ENCODE measurements around the gene CLDN10.
"Not testable (repeated sequence)": the region's sequence is repeated elsewhere in the genome, so short reads cannot be mapped to it uniquely, and the experiment has no call there.

The CLDN10 gene, protein sequence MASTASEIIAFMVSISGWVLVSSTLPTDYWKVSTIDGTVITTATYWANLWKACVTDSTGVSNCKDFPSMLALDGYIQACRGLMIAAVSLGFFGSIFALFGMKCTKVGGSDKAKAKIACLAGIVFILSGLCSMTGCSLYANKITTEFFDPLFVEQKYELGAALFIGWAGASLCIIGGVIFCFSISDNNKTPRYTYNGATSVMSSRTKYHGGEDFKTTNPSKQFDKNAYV

DNA sequence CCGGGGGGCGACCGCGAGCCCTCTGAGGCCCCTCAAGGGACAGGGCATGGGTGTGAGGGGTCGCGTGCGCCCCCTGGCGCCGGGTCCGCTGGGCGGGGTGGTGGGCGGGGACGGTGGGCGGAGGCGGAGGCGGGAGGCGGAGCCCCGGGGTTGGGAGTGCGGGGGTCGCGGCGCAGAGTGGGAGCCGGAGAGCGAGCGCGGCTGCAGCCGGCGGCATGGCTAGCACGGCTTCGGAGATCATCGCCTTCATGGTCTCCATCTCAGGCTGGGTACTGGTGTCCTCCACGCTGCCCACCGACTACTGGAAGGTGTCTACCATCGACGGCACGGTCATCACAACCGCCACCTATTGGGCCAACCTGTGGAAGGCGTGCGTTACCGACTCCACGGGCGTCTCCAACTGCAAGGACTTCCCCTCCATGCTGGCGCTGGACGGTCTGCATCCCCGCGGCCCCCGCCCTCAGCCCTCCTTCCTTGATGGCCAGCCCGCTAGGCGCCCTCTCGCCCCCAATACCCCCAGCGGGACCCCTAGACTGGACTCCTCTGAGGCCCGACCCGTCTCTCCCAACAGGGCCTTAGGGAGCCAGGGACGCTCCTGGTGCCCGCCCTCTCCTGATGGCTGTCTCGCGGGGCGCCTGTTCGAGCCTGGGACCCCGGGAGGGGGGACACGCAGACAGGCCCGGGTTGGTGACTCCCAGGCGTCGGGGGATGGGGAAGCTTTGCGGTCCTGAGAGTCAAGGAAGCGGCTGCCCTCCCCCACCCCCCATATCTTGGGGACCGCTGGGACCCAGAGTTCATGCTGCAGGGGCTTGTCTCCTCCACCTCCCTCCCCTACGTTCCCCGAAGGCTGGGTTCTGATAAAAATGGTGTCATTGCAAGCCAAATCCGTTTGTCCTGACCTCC lies at the start of gene CLDN10:
CLDN10 (plus strand) TSS at position 182 of the 903 bp plus-strand sequence; CDS start at position 216, 34 bp downstream.
- no peak for DNase-seq (ENCODE audit: low read depth)

DNA sequence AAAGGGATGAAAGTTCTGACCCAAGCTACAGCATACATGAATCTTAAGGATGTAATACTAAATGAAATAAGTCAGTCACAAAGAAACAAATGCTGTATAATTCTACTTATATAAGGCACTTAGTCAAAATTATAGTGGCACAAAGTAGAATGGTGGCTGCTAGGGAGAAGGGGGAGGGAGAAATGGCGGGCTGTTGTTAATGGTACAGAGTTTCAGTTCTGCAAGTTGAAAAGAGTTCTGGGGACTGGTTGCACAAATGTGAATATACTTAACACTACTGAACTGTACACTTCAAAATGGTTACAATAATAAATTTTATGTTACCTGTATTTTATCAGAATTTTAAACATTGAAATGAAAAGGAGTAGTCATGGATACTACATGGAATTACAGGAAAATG lies 48.9 kb upstream of the CLDN10 start:
- no peak for DNase-seq (ENCODE audit: low read depth)

DNA sequence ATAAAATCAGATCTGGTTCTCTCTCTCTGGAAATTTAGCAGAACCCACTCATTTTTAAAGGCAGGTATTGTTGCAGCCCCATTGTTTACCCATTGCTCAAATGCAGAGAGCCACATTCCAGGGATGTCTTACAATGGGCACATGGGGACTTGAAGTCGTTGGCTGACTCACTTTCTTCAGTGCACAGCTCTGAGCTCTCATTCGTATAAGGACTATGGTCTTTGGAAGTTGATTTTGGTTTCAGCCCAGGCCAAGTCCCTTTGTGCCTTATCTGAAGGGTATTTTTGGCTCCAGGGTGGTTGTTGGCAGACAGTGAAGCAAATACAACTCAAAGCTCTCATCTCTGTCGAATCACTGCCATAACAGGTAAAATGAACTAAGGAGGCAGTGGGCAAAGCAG lies 47.3 kb upstream of the CLDN10 start:
- no peak for DNase-seq (ENCODE audit: low read depth)

DNA sequence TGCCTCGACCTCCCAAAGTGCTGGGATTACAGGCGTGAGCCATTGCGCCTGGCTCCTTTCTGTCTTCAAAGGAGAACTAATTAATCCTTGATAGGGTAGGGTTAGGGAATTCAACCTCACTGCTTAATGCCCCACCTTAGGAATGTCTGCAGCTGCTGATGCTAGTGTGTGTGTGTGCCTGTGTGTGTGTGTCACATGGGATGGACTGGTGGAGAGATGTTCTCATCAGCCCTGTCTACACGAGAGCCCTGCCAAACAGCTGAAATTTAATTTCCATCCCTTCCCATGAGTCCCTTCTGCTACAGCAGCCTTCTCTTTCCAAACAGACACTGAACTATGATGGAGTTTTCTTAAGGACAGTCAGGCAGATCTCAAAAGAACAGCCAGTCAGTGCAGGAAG lies 46.5 kb upstream of the CLDN10 start:
- DNase-seq (ENCODE audit: low read depth), result no peak

DNA sequence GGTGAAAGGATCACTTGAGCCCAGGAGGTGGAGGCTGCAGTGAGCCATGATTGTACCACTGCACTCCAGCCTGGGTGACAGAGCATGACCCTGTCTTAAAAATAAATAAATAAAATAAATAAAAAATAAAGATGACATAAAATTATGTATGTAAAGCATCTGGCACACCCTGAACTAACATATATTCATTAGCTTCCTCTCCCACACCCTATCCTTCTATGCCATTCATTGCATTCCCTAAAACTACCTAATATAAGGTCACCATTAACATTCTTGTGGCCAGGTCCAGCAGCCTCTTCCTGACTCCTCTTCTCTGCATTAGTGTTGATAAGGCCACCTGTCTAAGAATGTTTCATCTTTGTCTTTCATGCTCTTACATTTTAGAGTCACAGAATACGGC lies 44.5 kb upstream of the CLDN10 start:
- DNase-seq (ENCODE audit: low read depth), result no peak

DNA sequence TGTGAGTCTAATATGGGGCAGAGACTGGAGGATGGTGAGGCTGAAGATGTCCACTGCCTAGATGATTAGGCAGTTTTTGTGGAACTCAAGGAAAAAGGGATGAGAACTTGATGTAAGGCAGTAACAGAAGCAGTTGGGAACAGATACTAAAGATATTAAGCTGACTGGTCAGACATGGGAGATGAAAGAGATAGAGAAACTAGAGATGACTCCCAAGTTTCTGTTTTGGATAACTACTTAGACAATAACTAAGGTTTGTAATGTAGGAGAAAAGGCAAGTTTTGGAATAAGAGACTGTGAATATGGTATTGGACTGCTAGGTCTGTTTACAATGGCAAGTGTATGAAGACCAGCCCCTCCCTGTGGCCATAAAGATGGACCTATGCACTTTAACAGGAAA lies 43.5 kb upstream of the CLDN10 start:
- DNase-seq (ENCODE audit: low read depth), result no peak

DNA sequence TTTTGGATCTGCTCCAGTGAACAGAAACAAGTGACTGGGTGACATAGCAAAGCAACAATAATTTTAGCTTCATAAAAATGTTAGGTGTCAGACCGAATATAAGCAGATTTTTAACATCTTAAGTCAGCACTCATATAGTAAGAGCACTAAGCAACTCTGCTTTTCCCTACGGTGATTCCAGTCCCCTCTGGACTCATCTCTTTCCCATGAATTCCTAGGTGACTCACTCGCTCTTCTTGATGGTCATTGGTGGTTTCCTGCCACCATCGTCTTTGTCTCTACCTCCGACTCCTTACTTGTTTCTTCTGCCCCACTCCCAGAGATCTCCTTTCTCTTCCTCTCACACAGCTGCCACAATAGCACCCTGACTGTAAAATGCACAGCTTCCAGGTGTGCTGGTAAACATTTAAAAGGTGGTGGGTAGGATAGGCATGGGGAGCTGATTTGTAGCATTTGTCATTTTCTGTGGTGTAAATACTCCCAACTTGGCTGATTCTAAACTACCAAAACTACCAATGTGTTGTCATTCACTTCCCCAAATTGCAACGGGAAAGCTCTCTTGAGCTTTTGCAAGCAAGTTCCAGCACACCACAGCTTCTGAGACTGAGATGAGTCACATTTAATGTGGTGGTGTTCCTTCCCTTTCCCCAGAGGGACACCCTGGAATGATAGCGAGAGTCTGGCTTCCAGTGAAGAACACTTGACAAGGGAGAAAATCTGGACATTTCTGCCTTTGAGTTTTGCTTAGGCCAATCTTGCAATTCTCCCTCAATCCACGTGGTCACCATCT lies 42.8 kb upstream of the CLDN10 start:
- DNase-seq (ENCODE audit: low read depth), result no peak

DNA sequence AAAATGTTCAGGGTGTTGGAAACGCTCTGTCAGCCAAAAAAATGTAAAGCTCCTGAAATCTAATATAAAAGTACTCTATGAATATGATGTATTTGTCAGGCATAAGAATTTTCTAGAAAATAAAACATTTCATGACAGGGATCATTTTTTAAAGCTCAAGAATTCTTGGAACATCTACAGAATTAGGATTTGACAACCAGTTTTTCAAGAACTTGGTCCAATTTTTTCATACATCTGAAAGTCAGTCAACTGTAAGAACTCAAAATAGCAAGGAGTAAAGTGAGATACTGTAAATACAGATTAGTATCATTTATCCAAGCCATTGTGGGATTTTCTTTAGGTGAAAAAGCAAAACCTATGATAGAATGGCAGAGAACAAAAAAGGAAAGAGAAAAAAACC lies 41.6 kb upstream of the CLDN10 start:
- DNase-seq (ENCODE audit: low read depth), result no peak

DNA sequence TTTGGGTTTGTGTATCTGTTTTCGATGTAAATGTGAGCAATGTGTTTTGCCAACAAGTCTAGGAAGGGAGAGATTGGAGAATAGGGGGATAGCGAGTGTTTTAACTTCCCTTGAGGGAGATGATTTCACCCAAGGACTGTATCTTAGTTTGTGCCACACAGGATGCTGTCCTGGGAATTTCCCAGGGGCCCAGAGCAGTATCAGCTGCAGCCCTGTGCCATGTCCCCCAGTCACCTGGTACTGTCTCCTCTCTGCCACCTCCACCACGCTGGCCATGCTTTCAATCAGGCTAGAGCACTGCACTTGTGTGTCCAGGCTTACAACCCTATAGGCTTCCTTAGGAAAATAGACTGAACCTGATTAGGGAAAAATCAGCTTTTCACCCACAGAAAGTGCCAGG lies 40.1 kb upstream of the CLDN10 start:
- no peak for DNase-seq (ENCODE audit: low read depth)

DNA sequence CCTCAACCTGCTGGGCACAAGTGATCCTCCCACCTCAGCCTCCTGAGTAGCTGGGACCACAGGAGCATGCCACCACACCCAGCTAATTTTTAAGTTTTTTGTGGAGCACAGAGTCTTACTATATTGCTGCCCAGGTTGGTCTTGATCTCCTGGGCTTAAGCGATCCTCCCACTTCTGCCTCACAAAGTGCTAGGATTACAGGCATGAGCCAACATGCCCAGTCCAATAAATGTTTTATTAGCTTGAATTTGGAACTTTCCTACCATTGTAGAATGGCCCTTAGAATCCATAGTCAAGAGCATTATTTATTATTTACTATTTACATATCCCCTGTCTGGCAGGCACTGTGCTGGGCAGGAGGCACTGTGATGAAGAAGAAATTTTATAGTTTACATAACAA lies 39.6 kb upstream of the CLDN10 start:
- DNase-seq (ENCODE audit: low read depth), result no peak

DNA sequence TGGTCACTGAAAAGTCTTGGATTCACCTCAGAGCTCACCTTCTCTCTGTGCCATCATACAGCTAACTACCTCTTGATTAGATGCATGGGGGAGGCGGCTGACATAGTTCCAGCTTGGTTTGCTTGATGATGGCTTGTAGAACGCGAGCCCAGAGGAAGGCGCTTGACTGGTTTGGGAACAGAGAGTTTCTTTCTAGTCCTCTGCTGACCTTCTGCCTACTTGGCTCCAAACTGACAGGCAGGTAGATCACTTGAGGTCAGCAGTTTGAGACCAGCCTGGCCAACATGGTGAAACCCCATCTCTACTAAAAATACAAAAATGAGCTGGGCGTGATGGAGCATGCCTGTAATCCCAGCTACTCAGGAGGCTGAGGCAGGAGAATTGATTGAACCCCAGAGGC lies 36.9 kb upstream of the CLDN10 start:
- DNase-seq (ENCODE audit: low read depth), result not testable (repeated sequence)

DNA sequence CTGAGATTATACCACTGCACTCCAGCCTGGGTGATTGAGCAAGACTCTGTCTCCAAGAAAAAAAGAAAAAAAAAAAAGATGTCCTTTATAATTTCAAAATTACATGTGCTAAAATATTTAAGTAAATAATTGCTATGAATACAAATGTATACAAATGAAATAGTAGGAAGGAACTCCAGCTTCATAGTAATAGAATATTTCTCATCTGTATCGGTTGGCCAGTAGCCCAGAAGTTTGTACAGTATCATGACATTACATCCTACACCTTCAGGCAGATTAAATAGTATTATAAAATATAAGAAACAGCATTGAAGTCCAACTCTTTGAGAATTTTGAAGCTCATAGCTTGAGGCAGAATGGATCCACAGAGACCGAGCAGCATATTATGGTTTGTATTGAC lies 36.5 kb upstream of the CLDN10 start:
- DNase-seq (ENCODE audit: low read depth), result no peak

DNA sequence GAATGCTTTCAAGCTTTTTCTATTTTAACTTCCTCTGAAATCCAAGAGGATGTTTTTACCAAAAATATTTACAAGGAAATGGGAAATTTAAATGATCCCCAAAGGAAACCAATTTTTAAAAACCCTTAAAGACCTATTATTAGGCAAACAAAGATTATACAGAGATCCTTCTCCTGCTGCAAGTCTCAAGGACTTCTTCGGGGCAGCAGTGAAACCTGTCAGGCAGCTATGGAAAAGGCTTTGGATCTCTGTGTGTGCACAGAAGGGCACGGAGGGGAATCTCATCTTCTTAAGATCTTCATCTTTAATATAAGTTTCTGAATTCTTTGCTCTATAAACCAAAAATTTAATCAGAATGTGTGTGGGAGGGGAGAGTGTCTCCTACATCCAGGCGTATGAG lies 36.0 kb upstream of the CLDN10 start:
- no peak for DNase-seq (ENCODE audit: low read depth)

DNA sequence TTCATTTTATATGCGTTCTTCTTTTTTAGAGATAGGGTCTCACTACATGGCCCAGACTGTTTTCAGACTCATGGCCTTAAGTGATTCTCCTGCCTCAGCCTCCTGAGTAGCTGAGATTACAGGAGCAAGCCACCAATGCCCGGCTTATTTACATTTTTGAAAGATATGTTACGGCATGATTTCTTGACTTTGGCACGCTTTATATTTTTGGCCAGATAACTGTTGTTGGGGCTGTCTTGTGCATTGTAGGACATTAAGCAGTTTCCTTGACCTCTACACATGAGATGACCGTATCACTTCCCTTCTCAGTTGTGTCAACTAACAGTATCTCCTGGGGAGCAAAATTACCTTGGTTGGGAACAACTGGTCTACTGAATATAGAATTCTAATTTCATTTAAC lies 28.9 kb upstream of the CLDN10 start:
- DNase-seq (ENCODE audit: low read depth), result no peak

DNA sequence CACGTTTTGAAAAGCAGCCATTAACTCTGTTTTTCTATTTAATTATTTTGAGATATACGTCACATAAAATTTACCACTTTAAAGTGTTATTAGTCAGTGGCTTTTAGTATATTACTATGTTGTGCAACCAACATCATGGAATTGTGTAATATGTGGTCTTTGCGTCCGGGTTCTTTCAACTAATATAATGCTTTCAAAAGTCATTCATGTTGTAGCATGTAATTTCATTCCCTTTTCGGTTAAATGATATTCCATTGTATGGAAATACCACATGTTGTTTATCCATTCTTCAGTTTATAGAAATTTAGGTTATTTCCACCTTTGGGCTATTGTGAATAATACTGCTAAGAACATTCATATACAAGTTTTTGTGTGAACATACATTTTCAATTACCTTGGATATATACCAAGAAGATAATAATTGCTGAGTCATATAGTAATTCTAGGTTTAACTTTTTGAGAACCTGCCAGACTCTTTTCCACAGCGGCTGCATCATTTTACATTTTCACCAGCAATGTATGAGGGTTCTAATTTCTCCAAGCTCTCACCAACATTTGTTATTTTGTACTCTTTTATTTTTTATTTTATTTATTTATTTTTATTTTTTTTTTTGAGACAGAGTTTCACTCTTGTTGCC lies 28.1 kb upstream of the CLDN10 start:
- DNase-seq (ENCODE audit: low read depth), result no peak

DNA sequence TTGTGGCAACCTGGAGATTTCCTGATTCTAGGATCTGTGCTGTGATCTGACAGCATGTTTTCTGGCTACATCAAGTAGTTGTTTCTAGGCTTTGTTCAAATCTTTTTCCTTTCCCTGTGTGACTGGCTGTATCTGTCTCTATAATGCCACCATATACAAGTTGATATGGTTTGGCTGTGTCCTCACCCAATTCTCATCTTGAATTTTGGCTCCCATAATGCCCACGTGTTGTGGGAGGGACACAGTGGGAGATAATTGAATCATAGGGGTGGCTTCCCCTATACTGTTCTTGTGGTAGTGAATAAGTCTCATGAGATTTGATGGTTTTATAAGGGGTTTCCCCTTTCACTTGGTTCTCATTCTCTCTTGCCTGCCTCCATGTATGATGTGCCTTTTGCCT lies 24.6 kb upstream of the CLDN10 start:
- no peak for DNase-seq (ENCODE audit: low read depth)

DNA sequence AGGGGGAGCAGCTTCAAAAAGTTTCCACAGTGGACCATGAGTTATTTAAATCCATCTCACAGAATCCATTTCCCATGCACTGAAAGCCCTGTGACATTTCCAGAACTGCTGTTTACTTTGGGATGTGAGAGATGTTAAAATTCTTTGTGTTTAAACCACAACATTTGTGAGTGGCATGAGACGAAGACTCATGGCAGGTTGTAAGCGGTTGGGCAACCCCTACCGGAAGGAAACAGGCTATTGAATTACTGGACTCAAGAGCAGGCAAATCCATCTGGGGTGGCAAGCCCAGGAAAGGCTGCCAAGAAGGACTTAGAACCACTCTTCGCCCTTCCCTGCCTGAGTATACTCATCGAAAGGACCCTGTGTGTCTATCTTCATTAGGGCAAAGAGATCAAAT lies 22.3 kb upstream of the CLDN10 start:
- no peak for DNase-seq (ENCODE audit: low read depth)

DNA sequence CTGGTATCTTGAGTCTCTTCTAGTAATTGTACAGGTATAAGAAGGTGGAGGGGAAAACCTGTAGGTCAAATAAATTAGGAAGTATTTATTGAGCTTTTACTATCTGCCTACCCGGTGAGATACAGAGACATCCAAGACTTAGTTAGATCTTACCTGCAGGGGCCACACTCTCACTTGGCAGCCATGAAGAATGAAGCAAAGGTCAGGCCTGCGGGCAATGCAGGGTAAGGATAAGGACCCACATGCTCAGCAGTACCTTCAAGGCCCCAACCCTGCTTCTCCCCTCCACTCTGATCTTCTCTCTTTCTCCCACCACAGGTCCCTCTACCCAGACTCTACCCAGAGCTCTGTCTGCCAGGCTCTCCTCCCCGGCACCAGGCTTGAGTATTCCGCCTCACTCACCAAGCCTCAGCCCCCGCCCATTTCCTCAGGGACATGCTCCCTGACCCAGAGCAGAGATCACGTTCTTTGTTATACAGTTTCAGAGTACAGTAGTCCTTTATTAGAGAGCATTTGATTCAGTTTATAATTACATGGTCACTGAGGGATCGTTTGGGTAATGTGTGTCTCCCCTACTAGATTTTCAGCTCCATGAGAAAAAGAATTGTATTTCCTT lies 18.9 kb upstream of the CLDN10 start:
- no peak for DNase-seq (ENCODE audit: low read depth)

DNA sequence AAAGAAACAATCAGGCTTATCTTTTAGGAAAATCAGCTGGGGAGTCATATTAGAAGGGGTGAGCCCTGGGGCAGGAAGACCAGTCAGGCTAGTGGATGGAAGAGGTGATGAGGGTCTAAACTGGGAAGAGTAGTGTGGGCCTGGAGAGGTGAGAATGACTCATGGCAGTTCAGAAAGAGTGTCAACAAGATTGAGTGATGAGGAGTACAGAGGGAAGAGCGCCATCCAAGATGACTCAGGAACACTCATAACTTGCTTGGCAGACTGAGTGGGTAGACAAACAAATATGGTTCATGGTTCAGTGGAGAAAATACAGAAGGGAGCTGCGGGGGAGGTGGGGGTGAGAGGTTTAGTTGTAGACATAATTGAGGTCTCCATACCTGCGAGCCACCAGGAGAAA lies 17.3 kb upstream of the CLDN10 start:
- DNase-seq (ENCODE audit: low read depth), result no peak

DNA sequence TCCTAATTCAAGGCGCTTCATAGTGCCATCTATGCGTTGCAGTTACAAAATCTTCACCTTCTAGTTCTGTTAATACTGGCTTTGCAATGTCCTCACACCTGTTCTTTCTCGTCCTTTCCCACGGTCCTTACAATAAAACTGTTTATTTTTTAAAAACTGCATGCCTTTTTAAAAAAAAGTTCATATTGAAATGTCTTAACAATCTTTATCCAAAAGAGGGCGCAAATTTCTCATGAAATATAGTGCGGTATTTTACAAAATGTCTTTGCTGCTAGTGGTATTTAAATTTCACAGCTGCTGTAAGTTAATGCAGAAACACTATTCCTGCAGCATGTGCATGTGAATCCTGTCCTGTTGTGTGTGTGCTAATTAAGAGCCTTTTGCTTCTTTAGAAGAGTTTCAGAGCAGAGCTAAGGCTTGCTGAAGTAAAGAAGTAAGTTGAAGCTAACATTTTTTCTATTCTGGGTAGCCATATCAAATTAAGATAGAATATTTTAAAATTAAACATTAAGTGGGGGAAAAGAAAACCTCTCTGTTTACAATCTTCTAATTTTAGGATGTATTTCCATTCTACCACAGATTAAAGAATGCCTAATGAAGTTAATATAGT lies 15.8 kb upstream of the CLDN10 start:
- no peak for DNase-seq (ENCODE audit: low read depth)

DNA sequence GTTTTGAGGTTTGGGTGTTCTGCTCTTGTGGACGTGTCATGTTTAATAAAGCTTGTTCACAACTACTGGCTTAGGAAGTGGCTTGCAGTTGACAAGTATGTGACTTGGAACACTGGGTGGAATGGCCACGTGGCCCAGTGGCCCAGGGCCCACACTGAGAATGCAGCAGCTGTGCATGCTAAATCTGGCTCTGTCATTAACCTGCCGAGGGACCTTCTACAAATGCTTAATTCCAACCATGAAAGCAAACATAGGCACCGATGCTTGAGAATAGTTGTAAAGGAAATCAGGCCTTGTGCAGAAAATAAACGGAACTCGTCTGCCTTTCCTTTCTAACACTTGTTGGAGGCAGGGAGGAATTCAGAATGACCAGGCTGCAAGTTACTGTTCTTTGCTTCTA lies 11.6 kb upstream of the CLDN10 start:
- DNase-seq (ENCODE audit: low read depth), result no peak

DNA sequence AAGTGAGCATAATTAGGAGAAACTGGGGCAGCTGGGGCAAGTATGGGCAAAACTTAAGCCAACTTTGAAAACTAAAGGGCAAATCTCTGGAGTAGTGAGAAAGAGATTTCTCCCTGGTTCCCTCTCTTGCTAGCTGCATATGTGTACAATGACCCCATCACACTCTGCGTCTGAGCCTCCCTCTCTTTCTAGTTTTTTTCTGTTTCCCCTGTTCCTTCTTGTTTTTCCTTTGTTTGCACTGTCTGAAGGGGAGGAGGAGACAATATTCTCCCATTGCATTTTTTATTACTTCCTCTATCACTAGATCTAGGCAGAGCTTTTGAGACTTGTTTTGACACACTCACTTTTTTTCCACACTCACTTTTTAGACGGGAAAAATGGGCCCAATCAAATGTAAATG lies 11.2 kb upstream of the CLDN10 start:
- DNase-seq (ENCODE audit: low read depth), result no peak

Data from activated T-cell treated with anti-CD3 and anti-CD28 coated beads for 1 hour (primary cell).